ENCODE data around the gene MGLL.
"Not testable (repeated sequence)": the region's sequence is repeated elsewhere in the genome, so short reads cannot be mapped to it uniquely, and the experiment has no call there.

The MGLL gene

DNA sequence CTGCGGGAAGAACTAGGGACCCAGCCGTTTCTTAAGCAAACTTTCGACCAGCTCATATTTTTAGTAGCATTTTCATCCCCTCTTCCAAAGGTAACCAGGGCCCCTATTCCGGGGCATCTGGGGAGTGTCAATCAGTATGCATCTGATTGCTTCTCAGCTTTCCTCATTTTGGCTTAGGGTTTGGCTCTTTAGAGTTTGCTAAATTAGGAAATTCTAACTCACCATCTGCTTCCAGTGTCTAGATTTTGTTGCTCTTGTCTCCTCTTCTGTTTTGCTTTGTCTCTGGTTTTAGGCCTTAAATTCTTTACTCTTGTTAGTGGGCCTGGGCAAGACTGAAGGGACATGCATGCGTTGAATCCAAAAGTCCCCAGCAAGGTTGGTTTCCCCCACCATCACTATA, 159.2 kb downstream of the MGLL start:
- no peak for DNase-seq

DNA sequence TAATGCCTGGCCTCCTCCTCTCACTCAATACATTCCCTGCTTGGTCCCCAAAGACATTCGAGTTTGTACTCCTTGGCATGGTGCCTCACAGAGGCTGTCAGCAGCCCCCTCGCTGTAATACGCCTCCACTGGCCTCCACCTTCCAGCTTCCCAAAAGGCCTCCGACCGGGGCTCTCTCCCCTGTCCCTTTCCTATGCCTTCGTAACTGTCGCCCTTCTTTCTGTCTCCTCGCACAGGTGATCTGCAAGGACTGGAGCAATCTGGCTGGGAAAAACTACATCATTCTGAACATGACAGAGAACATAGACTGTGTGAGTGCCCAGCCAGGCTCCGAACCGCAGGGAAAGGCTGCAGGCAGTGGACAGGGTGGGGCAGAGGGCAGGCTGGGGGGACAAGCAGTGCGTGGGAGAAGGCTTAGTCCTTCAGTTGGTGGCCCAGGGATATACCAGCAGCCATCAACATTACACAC, 160.3 kb downstream of the MGLL start:
- DNase-seq, result no peak

DNA sequence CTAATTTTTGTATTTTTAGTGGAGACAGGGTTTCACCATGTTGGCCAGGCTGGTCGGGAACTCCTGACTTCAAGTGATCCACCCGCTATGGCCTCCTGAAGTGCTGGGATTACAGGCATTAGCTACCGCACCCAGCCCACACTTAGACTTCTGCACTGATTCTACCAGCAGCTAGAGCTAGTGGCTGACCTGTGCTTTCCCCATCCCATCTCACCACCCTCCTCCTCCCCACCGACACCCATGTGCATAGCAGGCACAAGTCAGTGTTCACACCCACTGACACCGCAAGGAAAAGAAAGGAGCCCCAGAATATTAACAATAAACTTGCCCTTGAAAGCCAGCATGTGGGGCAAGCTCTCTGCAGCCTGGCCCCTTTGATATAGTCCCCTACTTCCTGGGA, 160.7 kb downstream of the MGLL start:
- DNase-seq, result no peak

DNA sequence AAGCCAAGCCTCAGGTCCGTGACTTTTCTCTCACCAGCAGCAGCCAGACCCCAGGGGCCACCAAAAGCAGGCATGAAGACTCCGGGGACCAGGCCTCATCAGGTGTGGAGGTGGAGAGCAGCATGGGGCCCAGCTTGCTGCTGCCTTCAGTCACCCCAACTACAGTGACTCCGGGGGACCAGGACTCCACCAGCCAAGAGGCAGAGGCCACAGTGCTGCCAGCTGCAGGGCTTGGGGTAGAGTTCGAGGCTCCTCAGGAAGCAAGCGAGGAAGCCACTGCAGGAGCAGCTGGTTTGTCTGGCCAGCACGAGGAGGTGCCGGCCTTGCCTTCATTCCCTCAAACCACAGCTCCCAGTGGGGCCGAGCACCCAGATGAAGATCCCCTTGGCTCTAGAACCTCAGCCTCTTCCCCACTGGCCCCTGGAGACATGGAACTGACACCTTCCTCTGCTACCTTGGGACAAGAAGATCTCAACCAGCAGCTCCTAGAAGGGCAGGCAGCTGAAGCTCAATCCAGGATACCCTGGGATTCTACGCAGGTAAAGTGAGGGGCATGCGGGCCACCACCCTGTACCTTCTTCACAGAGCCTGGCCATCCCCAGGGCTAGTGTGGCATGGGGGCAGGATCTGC, 161.6 kb downstream of the MGLL start:
- no peak for DNase-seq

DNA sequence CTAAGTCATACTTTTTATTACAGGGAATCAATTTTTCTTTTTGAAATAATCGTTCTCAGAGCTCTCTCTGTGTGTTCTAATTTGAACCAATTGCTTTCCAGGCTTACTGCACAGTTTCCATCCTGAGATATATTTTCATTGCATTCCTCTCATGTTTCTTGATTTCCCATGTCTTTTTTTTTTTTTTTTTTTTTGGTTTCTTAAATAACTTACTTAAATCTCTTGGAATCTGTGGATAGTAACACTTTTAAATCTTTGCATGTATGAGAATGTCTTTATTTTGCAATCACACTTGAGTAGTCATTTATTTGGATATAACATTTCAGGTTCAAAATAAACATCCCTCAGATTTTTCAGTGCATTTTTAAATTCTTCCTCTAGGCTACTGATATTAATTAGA, 164.1 kb downstream of the MGLL start:
- no peak for DNase-seq

DNA sequence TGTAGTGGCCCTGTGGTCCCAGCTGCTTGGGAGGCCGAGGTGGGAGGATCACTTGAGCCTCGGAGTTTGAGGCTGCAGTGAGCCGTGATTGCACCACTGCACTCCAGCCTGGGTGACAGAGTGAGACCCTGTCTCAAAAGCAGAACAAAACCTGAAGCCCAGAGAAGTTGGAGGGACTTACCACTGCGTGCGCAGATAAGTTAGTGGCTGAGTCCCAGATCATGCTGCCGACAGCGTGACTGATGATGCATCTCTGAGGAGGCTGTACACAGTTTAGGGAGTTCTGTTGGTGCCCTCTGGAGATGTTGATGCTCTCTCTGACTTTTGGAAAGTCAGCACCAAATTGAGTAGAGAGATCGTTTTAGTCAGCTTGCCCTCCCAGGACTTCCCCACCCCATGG, 165.4 kb downstream of the MGLL start:
- no peak for DNase-seq

DNA sequence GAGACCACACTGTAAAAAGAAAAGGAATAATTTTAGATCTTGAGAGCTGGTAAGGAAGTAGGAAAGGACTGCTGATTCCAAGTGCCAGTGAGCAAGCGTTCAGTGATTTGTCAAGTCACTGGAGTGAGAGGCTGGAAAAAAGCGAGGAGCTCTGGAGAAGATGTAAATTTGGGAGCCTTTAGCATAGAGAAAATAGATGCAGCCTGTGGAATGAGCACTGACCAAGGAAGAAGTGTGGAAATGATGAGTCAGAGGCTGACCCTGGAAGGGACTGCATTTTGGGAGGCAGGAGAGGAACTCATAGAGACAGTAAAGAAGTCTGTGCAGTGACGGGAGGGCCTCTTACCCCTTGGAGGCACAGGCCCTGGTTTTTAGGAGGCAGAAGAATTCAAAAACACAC, 166.7 kb downstream of the MGLL start:
- DNase-seq, result no peak

DNA sequence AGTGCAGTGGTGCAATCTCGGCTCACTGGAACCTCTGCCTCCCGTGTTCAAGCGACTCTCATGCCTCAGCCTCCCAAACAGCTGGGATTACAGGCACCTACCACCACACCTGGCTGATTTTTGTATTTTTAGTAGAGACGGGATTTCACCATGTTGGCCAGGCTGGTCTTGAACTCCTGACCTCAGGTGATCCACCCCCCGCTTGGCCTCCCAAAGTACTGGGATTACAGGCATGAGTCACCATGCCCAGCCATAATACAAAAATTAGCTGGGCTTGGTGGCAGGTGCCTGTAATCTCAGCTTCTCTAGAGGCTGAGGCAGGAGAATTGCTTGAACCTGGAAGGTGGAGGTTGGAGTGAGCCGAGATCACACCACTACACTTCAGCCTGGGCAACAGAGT, 167.3 kb downstream of the MGLL start:
- not testable (repeated sequence) for DNase-seq

DNA sequence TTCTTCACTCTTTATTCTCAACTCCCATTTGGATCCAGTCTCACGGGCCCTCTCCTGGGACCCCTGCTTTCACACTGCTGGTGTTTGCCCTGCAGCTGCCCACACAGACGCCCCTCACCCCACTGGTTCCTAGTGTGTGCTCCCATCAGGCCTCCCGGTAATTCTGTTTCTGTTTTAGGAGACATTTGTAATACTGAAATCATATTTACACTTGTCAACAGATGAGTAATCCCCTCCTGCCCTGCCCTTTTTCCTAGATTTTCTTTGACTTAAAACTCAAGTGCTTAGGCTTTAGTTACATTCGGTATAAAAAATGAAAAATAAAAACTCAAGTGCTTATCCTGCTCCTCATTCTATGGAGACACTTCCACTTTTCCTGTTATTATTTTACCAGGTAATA, 167.9 kb downstream of the MGLL start:
- DNase-seq, result no peak

DNA sequence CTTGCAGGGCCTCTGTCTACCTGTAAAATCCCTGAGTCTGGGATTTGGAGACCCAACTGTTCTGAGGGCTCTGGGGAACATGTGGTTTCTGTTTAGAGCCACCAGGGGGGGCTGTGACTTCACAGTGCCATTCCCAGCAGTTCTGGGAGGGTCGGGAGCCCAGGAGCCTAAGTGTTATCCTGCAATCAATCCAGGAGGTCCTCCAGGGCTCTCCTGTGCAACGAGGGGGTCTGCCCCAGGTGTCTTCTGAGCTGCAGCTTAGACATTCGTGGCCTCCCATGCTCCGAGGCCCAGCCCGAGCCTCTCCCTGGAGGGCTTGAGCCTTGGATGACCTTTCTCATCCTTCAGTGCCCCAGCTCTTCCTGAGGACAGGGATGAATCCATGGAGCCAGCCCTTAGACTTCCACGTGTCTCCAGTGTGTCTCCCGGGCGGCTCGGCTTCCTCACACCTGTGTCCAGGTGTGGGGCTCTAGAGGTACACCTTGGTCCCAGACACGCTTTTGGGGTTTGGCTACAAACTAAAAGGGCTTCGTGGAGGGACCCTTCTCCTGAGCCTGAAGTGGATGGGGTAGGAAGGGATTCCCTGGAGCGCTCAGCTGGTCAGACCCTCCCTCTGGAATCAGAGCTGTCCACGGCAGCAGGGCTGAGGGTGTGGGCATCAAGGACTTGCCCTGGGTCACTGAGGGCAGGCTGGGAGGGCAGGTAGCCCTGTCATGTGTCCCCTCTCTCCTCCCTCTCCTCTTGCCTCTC, 169.9 kb downstream of the MGLL start:
- DNase-seq, result peak in 19 of 56 donors; percentile 12 to 50 (median 31)

DNA sequence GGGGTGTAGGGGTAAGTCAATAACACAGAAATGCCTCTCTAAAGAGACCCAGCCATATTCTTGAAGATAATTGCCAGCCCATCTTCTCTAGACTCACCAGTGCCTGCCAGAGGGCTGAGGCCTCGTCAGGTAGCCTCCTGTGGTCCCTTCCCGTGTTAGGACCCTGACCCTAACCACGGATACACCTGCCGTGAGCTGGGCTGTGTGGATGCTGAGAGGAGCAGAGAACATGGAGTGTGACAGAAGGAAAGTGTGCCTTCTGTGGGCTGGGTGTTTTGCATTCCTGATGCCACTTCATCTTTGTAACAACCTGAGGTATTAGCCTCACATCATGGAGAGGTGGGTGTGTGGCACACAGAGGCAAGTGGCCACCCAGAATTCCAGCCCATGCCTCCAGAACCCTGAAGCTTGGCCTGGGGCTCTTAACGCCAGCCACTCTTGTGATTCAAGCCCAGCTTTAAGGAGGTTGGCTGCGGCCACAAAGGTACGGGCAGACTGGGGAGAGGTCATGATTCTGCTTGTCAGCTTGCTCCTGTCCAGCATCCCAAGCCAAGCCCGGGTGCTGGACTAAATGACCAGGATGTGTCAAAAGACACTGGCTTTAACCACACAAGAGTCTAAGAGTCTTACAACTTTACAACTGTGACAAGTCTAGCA, 170.7 kb downstream of the MGLL start:
- DNase-seq, result no peak

DNA sequence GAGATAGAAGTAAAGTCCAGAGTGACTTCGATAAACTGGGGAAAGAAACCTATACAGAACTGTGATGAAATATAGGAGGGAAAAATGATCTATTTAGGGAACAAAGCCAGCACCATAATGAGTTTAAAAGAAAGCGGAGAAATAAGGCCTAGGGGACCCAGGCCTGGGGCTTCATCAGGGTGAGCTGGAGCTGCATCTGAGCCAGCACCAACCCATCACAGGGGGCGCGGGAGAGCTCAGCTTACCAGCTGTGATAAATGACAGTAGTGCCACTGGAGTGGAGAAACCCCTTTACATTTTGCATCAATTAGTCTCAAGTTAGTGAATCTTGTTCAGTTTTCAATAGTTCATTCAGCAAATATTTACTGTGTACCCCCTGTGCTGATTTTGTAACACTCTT, 172.1 kb downstream of the MGLL start:
- DNase-seq, result no peak

DNA sequence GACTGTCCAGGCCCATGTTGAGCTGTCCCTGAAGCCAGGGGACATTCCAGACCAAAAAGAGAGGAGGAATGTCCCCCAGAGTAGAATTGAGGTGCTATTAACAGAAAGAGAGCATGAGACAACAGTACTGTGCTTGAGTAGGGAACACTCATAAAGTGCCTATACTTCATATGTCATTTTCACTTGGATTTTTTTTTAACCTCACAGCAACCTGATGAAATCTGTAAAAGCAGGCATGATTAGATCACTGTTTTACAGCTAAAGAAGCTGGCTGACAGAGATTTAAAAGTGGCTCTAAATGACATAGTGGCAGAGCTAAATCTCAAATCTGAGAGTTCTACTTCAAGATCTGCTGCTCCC, 174.5 kb downstream of the MGLL start:
- DNase-seq, result no peak

DNA sequence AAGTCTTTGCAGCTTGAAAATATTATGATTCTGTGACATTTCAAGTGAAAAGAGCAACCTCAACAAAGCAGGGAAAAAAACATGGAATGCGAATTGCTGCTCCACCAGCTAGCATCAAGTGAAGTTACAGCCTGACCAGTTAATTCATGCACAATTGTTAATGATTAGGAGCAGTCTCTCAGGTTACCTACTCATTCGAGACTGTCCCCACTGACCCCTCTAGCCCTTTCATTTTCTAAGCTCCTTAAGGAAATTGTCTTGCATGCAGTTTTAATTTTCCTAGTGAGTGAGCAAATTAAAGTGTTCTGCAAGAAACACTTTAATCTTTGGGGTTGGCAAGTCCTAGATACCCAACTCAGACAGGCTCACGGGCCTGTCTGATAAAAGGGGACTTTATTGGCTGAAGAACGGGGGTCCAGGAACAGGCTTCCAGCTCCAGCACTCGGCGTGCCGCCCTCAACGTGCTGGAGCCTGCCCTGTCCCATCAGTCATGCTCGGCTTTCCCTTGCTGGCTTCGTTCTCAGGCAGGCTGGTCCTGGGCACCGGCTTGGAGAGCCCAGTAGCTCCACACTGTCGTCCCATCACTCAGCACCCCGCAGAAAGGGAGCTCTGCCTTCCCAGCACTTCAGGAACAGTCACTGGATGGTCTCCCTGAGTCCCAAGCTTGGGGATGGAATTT, 175.0 kb downstream of the MGLL start:
- DNase-seq, result no peak

DNA sequence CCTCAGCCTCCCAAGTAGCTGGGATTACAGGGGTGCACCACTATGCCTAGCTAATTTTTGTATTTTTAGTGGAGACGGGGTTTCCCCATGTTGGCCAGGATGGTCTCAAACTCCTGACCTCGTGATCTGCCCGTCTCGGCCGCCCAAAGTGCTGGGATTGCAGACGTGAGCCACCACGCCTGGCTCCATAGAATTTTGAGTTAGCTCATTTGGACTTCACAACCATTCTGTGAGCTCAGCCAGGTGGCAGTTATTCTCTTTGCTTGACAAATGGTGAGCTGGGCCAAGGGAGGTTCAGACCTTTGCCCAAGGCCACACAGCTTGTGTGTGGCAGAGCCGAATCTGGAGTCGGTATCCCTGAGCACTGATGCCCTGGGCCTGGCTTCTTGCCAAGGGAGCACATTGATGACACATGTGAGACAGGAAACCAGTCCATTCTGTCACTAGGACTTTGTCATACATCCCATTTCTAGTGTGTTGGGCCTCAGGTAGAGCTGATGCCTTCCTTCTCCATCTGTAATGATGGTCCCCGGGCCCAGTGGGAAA, 175.7 kb downstream of the MGLL start:
- DNase-seq, result no peak

DNA sequence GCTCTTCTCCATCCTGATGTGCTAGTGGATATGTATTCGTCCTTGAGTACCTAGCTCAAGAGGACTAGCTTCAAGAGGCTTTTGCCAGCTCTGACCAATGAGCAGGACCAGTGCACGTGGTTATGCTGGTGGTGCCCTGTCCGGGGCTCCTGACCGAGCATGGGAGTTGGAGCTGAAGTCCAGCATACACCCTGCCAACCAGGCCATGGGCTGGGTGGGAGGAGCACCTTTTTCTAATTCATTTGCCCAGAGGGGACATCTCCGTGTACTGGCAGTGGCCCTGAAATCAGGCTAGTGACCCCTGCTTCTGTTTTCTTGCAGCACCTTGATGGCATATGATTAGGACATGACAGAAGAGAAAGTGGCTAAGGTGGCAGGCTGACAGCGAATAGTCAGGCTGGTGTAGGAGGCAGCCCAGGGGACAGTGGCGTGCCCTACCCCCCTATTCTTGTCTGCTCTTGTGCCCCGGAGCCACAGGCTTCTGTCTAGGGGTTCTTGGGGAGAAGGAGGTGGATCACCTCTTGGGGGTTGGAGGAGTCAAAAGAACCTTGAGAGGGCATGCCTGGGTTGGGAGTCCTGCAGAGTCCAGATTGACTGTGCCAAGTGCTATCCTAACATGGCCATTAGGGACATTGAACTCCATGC, 176.8 kb downstream of the MGLL start:
- DNase-seq, result no peak

DNA sequence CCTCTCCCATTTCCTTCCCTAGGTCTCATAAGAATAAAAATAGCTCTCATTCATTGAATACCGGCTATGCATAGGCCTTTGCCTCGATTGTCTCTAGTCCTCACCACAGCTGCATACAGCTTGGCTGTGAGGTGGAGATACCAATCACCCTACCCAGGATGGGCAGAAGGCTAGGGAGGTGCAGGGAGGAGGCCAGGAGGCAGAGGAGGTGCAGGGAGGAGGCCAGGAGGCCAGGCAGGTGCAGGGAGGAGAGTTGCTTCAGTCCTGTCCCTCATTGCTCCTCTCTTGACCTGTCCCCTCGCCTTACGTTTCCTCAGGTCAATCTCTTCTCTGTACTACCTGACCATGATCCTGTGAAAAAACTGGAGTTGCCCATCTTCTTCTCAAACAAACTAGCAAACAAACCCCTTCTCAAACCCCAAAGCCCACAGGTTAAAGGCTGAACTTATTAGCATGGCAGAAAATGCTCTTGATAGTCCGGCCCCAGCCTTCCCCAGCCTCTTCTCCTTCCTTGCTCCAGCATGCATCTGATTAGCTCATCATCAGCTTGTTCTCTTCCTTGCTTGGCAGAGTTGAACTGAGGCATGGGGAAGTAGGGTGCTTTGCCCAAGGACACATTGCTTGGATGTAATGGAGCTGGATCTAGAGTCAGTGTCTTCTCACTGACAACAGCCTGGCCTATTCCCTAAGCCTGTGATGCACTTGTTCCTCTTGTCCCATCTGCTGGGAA, 177.5 kb downstream of the MGLL start:
- DNase-seq, result no peak

DNA sequence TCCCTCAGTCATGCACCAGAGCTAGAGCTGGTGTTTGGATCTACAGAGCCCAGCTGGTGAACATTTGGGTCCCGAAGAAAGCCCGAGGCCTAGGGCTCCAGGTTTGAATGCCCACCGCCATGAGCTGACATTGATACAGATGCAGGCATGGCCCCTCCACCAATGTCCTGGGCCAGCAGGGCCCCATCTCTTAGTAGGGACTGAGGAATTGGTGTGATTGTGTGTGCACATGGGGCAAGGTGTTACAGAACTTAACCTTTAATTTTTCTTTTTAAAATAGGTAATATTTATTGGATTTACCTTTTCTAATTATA, 182.3 kb downstream of the MGLL start:
- DNase-seq, result no peak

DNA sequence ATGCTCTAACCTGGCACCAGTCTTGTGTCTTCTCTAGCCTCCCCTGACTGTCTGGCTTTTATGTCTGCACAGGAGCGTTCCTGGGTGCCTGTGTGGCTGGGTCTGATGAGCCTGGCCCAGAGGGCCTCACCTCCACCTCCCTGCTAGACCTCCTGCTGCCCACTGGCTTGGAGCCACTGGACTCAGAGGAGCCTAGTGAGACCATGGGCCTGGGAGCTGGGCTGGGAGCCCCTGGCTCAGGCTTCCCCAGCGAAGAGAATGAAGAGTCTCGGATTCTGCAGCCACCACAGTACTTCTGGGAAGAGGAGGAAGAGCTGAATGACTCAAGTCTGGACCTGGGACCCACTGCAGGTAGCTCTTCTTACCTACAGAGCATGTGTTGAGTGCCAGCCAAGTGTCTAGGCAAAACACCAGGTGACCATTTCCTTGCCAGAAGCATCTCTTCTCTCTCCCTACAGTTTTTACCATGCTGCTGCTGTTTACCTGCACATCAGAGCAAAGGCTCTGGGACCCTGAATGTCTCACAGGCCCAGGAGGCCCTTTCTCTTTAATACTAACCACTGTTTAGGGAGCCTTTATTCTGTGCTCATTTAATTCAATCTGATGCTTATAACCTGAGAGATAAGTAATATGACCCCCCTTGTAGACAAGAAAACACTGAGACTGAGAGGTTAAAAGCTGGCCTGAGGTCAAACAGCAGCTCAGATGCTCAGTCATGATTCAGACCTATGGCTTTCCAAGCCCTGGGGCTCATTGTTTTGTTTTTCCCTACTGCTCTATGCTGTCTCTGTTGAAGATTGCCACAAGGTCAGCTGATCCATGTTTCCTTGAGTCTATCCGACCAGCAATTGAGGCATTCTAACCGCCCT, 182.9 kb downstream of the MGLL start:
- DNase-seq, result no peak
